Measurements from ENCODE around the gene GRK7.
"Not testable (repeated sequence)": the region's sequence is repeated elsewhere in the genome, so short reads cannot be mapped to it uniquely, and the experiment has no call there.

GRK7 gene

GRCh38 chr3:141788149-141788548, 24.9 kb downstream of the GRK7 start:
- DNase-seq (ENCODE audit: insufficient read length, low spot score) (no peak), FAIRE-seq (no peak)
- TF ChIP-seq POLR2A (IDR thresholded peaks at IDR 0.05; ENCODE audit: low read depth, low read length) (no peak), POU2F2 (IDR thresholded peaks at IDR 0.05; ENCODE audit: low read depth, low read length) (no peak), SPI1 (IDR thresholded peaks at IDR 0.05; ENCODE audit: low read depth, low read length) (no peak), PAX5 (IDR thresholded peaks at IDR 0.05; ENCODE audit: insufficient read depth, low read length, severe bottlenecking) (no peak), TAF1 (IDR thresholded peaks at IDR 0.05; ENCODE audit: low read depth, low read length) (no peak), POLR2AphosphoS5 (IDR thresholded peaks at IDR 0.05; ENCODE audit: low read depth, low read length) (no peak)

GRCh38 chr3:141788750-141789149, 25.5 kb downstream of the GRK7 start:
- not testable (repeated sequence) for FAIRE-seq; DNase-seq (ENCODE audit: insufficient read length, low spot score)

- FAIRE-seq (no peak), DNase-seq (ENCODE audit: insufficient read length, low spot score) (no peak)
- TF ChIP-seq POLR2A (IDR thresholded peaks at IDR 0.05; ENCODE audit: low read depth, low read length): no peak
- no peak for TF ChIP-seq TAF1 (IDR thresholded peaks at IDR 0.05; ENCODE audit: low read depth, low read length)
- no peak for TF ChIP-seq PAX5 (IDR thresholded peaks at IDR 0.05; ENCODE audit: insufficient read depth, low read length, severe bottlenecking)
- TF ChIP-seq SPI1 (IDR thresholded peaks at IDR 0.05; ENCODE audit: low read depth, low read length): no peak
- no peak for TF ChIP-seq POU2F2 (IDR thresholded peaks at IDR 0.05; ENCODE audit: low read depth, low read length)
- no peak for TF ChIP-seq POLR2AphosphoS5 (IDR thresholded peaks at IDR 0.05; ENCODE audit: low read depth, low read length)
Observed at GRCh38 chr3:141789281-141789680, 26.1 kb downstream of the GRK7 start.

- FAIRE-seq: no peak
- TF ChIP-seq POLR2A (IDR thresholded peaks at IDR 0.05; ENCODE audit: low read depth, low read length) (no peak), PAX5 (IDR thresholded peaks at IDR 0.05; ENCODE audit: insufficient read depth, low read length, severe bottlenecking) (no peak), TAF1 (IDR thresholded peaks at IDR 0.05; ENCODE audit: low read depth, low read length) (no peak), SPI1 (IDR thresholded peaks at IDR 0.05; ENCODE audit: low read depth, low read length) (no peak), POU2F2 (IDR thresholded peaks at IDR 0.05; ENCODE audit: low read depth, low read length) (no peak), POLR2AphosphoS5 (IDR thresholded peaks at IDR 0.05; ENCODE audit: low read depth, low read length) (no peak)
Observed at GRCh38 chr3:141790171-141790570, 27.0 kb downstream of the GRK7 start.

GRCh38 chr3:141792495-141792894, 29.3 kb downstream of the GRK7 start:
- TF ChIP-seq POU2F2 (IDR thresholded peaks at IDR 0.05; ENCODE audit: low read depth, low read length) (no peak), POLR2A (IDR thresholded peaks at IDR 0.05; ENCODE audit: low read depth, low read length) (no peak), POLR2AphosphoS5 (IDR thresholded peaks at IDR 0.05; ENCODE audit: low read depth, low read length) (no peak), TAF1 (IDR thresholded peaks at IDR 0.05; ENCODE audit: low read depth, low read length) (no peak), SPI1 (IDR thresholded peaks at IDR 0.05; ENCODE audit: low read depth, low read length) (no peak), PAX5 (IDR thresholded peaks at IDR 0.05; ENCODE audit: insufficient read depth, low read length, severe bottlenecking) (no peak)
- FAIRE-seq: no peak

More at GRCh38 chr3:141790171-141790570, 27.0 kb downstream of the GRK7 start:
- DNase-seq (ENCODE audit: insufficient read length, low spot score): no peak

GRCh38 chr3:141793476-141794260, 30.5 kb downstream of the GRK7 start:
- DNase-seq (ENCODE audit: insufficient read length, low spot score) (no peak), FAIRE-seq (no peak)
- TF ChIP-seq POU2F2 (IDR thresholded peaks at IDR 0.05; ENCODE audit: low read depth, low read length) (no peak), PAX5 (IDR thresholded peaks at IDR 0.05; ENCODE audit: insufficient read depth, low read length, severe bottlenecking) (no peak), POLR2AphosphoS5 (IDR thresholded peaks at IDR 0.05; ENCODE audit: low read depth, low read length) (no peak), TAF1 (IDR thresholded peaks at IDR 0.05; ENCODE audit: low read depth, low read length) (no peak), POLR2A (IDR thresholded peaks at IDR 0.05; ENCODE audit: low read depth, low read length) (no peak), SPI1 (IDR thresholded peaks at IDR 0.05; ENCODE audit: low read depth, low read length) (no peak)

More at GRCh38 chr3:141792495-141792894, 29.3 kb downstream of the GRK7 start:
- DNase-seq (ENCODE audit: insufficient read length, low spot score): no peak

- TF ChIP-seq POU2F2 (IDR thresholded peaks at IDR 0.05; ENCODE audit: low read depth, low read length): no peak
- no peak for TF ChIP-seq PAX5 (IDR thresholded peaks at IDR 0.05; ENCODE audit: insufficient read depth, low read length, severe bottlenecking)
- no peak for TF ChIP-seq SPI1 (IDR thresholded peaks at IDR 0.05; ENCODE audit: low read depth, low read length)
- TF ChIP-seq POLR2AphosphoS5 (IDR thresholded peaks at IDR 0.05; ENCODE audit: low read depth, low read length): no peak
- no peak for TF ChIP-seq POLR2A (IDR thresholded peaks at IDR 0.05; ENCODE audit: low read depth, low read length)
- TF ChIP-seq TAF1 (IDR thresholded peaks at IDR 0.05; ENCODE audit: low read depth, low read length): no peak
- no peak for FAIRE-seq
- no peak for DNase-seq (ENCODE audit: insufficient read length, low spot score)
Observed at GRCh38 chr3:141795276-141795675, 32.1 kb downstream of the GRK7 start.

- FAIRE-seq (no peak), DNase-seq (ENCODE audit: insufficient read length, low spot score) (no peak)
- TF ChIP-seq TAF1 (IDR thresholded peaks at IDR 0.05; ENCODE audit: low read depth, low read length): no peak
- no peak for TF ChIP-seq PAX5 (IDR thresholded peaks at IDR 0.05; ENCODE audit: insufficient read depth, low read length, severe bottlenecking)
- TF ChIP-seq POLR2A (IDR thresholded peaks at IDR 0.05; ENCODE audit: low read depth, low read length): no peak
- TF ChIP-seq POU2F2 (IDR thresholded peaks at IDR 0.05; ENCODE audit: low read depth, low read length): no peak
- TF ChIP-seq SPI1 (IDR thresholded peaks at IDR 0.05; ENCODE audit: low read depth, low read length): no peak
Observed at GRCh38 chr3:141795741-141796080, 32.5 kb downstream of the GRK7 start.

- DNase-seq (ENCODE audit: insufficient read length, low spot score) (peak; percentile 57), FAIRE-seq (peak; percentile 98)
- TF ChIP-seq POLR2A (IDR thresholded peaks at IDR 0.05; ENCODE audit: low read depth, low read length): no peak
- no peak for TF ChIP-seq PAX5 (IDR thresholded peaks at IDR 0.05; ENCODE audit: insufficient read depth, low read length, severe bottlenecking)
- TF ChIP-seq TAF1 (IDR thresholded peaks at IDR 0.05; ENCODE audit: low read depth, low read length): no peak
- TF ChIP-seq POLR2AphosphoS5 (IDR thresholded peaks at IDR 0.05; ENCODE audit: low read depth, low read length): no peak
- no peak for TF ChIP-seq POU2F2 (IDR thresholded peaks at IDR 0.05; ENCODE audit: low read depth, low read length)
- TF ChIP-seq SPI1 (IDR thresholded peaks at IDR 0.05; ENCODE audit: low read depth, low read length): no peak
Observed at GRCh38 chr3:141796081-141796888, 33.1 kb downstream of the GRK7 start.
